ENCODE results near the gene KPNA2.
A peak's percentile ranks its signal among the peaks of the same experiment; 100 is the strongest.
"Not testable (repeated sequence)": the region's sequence is repeated elsewhere in the genome, so short reads cannot be mapped to it uniquely, and the experiment has no call there.

Gene KPNA2

GRCh38 chr17:68019336-68019674 lies 16.2 kb upstream of the KPNA2 start:
- DNase-seq: peak; percentile 16

DNA sequence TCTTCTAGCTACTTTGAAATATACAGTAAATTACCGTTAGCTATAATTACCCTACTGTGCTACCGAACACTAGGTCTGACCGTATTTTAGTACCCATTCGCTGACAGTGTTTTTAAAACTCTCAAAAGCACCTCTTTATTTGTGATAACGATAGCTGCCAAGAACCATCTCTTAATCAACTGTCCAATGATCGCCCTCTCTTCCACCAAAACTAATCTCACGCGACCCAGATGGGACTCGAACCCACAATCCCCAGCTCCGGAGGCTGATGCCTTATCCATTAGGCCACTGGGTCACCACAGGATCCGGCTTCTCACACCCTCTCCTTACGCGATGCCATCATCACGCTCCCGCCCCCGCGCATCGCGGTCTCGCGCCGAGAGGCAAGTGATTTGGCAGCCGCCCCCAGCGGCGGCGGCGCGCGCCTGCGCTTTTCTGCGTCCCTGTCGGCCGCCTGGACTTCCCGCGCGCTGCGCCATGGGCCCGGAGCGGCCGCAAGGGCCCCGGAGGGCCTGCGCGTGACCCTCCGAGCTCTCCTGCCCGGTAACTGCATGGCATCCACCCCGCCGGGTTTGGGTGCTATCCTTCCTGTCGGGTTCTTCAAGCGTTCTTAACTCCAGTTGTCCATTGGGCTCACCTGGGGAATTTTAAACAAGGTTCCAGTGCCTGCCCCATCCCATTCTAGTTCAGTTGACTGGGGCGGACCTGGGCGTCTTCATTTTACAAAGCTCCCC lies 15.7 kb upstream of the KPNA2 start:
- peak; percentile 95 for DNase-seq

DNA sequence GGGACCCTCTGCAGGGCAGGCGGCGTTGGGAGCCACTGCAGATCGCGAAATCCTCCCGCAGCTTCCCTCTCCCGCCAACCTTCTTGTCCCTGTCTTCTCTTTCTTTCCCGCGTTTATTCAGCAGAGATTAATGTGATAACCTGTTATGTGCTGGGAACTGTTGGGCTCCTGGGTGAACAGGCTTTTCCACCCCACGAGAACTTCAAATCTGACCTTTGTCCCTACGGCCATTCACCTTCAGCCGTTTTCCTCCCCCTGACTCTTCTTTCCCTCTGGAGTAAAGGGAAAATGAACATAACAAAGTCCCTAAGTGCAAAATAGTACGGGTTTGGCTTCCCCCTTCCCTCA lies 15.2 kb upstream of the KPNA2 start:
- DNase-seq: no peak

DNA sequence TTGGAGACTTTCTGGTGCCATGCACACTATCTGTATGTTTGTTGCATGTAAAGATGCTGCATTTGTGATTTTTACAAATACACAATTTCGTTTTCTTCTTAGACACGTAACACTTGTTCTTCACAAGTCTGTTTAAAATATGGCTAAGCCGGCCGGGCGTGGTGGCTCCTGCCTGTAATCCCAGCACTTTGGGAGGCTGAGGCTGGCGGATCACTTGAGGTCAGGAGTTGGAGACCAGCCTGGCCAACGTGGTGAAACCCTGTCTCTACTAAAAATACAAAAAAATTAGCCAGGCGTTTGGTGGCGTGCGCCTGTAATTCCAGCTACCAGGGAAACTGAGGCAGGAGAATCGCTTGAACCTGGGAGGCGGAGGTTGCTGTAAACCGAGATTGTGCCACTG lies 14.7 kb upstream of the KPNA2 start:
- DNase-seq: not testable (repeated sequence)

- DNase-seq: no peak
Measured at GRCh38 chr17:68021963-68022362, 13.6 kb upstream of the KPNA2 start.

DNA sequence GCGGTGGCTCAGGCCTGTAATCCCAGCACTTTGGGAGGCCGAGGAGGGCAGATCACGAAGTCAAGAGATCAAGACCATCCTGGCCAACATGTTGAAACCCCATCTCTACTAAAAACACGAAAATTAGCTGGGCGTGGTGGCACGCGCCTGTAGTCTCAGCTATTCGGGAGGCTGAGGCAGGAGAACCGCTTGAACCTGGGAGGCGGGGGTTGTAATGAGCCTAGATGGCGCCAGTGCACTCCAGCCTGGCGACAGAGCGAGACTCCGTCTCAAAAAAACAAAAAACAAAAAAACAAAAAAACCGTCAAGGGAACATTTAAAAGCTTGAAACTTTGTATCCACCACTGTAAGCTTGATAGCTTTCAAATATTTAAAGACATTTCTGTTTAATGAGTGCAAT lies 13.0 kb upstream of the KPNA2 start:
- not testable (repeated sequence) for DNase-seq

- no peak for DNase-seq
Measured at GRCh38 chr17:68029512-68030215, 5.9 kb upstream of the KPNA2 start.

DNA sequence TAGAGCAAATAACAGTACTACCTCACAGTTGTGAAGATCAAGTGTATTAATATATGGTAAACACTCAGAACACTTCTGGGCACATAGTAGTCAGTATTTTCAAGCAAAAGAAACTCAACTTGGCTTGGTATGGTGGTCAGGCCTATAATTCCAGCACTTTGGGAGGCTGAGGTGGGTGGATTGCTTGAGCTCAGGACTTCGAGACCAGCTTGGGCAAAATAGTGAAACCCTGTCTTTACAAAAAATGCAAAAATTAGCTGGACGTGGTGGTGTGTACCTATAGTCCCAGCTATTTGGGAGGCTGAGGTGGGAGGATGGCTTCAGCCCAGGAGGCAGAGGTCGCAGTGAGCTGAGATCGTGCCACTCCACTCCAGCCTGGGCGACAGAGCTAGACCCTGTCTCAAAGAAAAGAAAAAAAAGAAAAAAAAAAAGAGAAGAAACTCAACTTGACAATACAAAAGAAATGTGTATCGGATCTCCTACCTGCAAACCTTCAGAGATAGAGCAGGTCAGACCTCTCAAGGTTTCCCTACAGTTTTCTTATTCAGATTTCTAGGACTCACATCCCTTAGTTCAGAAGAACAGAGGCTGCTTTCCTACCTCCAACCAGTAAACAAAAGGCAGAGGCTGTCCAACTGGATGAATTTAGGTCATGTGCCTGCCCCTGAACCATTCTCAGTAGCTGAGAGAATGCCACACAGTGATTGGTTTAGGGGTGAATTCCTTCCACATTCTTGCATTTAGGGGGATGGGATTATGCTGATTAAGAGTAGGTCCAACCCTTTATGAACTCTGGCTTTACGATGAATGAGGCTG lies 1.7 kb upstream of the KPNA2 start:
- DNase-seq: peak; percentile 16

DNA sequence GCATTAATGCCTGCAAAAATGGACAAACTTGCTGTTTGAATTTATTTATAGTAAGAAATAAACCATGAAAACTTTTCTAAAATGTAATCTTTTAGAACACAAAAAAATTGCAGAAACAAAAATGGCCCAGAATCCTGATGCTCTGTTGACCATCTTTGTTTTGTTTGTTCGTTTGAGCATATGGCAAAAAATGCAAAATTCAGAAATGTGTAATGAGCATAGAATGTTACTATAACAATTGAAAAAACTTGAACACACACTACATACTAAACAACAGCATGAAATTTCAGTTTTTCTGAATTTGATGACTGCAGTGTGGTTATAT lies 1.1 kb upstream of the KPNA2 start:
- DNase-seq: peak; percentile 22

- DNase-seq: no peak
Measured at GRCh38 chr17:68035131-68035522, 408 bp upstream of the KPNA2 start.

GRCh38 chr17:68036304-68037147 lies 991 bp downstream of the KPNA2 start:
- DNase-seq: no peak

- no peak for DNase-seq
Measured at GRCh38 chr17:68047153-68047846, 11.8 kb downstream of the KPNA2 start.

- not testable (repeated sequence) for DNase-seq
Measured at GRCh38 chr17:68047890-68048542, 12.5 kb downstream of the KPNA2 start.

DNA sequence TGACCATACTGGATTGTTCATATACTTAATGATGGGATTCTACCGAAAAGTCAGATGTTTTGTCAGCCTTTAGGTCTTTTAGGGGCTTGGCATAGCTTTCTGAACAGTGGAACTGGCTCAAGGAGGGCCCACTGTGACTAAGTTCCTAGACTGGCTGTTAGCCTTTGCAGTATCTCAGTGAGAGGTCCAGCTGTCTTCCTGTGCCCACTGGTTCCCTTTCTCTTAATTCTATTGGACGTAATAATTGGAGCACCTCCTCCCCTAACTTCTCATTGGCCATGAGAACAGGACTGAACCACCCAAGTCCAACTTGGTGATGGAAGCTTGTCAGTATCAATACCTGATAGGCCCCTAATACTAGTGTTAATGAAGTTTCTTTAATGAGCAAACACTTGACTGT lies 13.5 kb downstream of the KPNA2 start:
- DNase-seq: no peak

DNA sequence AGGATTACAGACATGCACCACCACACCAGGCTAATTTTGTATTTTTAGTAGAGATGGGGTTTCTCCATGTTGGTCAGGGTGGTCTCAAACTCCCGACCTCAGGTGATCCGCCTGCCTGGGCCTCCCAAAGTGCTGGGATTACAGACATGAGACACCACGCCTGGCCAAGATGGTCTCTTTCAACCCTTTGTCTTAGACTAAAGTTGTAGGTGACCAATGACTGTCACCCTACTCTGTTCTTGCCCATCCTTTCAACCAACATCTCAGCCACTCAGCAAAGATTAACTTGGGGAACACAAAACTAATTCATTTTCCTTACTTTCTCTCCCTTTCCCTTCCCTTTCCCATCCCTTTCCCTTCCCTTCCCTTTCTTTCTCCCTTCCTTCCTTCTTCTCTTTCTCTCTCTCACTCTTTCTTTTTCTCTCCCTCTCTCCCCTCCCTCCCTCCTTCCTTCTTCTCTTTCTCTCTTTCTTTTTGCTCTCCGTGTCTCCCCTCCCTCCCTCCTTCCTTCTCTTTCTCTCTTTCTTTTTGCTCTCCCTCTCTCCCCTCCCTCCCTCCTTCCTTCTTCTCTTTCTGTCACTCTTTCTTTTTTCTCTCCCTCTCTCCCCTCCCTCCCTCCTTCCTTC lies 14.4 kb downstream of the KPNA2 start:
- not testable (repeated sequence) for DNase-seq

- DNase-seq: not testable (repeated sequence)
Measured at GRCh38 chr17:68051321-68052312, 16.1 kb downstream of the KPNA2 start.

DNA sequence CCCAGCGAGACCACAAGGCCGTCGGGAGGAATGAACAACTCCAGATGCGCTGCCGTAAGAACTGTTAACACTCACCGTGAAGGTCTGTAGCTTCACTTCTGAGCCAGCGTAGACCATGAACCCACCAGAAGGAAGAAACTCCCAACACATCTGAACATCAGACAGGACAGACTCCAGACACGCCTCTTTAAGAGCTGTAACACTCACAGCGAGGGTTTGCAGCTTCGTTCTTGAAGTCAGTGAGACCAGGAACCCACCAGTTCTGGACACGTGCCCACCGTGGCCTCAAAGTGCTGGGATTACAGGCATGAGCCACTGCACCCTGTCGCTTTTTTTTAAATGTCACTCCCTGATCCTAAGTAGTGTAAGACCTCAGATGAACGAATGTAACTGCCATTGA lies 17.3 kb downstream of the KPNA2 start:
- no peak for DNase-seq

DNA sequence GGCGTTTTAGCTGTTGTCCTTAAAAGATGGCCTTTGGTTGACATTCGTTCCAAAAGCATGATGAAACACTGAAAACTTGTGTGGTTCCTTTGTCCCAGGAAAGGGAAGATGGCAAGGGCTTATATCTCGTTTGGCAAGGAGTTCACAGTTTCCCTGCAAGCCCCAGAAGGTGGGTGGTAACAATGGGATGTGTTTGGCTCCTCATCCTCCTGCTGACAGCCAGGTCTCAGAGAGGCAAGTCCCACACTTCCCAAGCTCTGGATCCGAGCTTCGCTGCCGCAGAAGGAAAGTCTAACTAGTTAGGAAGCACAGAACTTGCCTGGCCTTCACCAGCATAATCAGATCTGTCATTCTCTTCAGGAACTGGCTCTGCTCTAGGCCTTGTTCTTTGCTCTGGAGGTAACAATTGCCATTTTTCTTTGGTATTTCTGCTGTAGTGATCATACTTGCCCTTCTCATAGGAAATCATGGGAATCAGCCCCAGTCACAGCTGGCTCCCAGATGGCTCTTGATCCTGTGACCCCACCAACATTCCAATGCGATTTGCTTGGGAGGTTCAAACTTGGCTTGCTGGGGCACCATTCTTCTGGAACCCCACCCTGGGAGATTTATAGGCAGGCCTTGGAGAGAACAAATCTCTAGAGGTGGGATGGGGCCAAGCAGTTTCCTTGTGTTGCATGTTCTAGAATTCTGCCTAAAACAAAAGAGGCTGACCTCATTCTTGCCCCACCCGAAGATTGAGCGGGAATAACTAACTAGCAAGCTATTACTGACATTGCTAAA lies 17.9 kb downstream of the KPNA2 start:
- DNase-seq: no peak

All from right kidney (tissue), 1 donor.